GM19240 (cell line): ENCODE data around the gene TMEM59L.

Experiments
- DNase-seq: peaks from one replicate; pipeline ENCODE4 v3.0.0; 2011; ENCODE audit warnings: low spot score; ENCODE audit not compliant: insufficient read length

The TMEM59L gene

DNA sequence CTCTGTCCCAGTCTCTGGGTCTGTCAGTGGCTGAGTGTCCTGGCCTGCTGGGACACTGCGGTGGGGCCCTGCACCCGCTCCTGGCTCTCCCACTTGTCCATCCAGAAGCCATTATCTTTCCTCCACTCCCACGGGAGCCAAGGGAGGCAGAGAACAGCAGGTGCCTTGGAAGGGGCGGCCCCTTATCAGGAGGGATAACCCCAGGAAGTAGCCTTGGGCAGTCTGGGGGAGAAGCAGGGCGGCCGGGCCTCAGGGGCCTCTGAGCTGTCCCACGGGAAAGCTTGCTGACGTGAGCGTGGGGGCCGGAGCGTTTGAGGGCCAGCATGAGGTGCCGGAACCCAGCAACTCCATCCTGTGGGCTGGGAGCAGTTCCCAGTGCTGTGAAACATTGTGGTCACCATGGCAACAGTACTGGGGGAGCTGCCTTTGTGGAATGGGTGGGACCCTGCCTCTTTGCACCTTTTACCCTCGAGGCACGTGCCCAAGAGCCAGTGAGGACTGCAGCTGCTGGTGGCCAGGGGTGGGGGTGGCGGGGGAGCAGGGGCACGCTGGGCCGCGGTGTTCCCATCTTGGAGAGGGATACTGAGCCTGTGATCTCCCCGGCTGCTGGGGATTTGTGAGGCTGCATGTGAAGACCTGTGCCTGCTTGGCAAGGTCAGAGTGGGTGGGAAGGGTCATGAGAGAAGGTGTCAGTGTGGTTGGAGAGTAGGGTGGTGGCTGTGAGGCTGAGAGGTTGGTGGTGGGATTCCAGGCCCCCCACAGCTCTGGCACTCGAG lies 45.1 kb downstream of the TMEM59L start:
- no peak for DNase-seq

DNA sequence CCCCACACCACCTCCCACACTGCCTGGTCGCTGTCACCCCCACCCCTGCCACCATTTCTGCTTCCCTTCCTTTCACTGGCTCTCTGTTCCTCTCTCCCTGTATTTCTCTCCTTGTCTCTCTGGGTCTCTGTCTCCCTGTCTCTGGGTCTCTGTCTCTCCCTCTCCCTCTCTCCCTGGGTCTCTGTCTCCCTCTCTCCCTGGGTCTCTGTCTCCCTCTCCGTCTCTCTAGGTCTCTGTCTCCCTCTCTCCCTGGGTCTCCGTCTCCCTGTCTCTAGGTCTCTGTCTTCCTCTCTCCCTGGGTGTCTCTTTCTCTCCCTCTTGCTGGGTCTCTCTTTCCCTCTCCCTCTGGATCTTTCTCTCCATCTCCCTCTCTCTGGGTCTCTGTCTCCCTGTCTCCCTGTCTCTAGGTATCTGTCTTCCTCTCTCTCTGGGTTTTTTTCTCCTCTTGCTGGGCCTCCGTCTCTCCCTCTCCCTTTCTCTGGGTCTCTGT lies 45.7 kb downstream of the TMEM59L start:
- no peak for DNase-seq

DNA sequence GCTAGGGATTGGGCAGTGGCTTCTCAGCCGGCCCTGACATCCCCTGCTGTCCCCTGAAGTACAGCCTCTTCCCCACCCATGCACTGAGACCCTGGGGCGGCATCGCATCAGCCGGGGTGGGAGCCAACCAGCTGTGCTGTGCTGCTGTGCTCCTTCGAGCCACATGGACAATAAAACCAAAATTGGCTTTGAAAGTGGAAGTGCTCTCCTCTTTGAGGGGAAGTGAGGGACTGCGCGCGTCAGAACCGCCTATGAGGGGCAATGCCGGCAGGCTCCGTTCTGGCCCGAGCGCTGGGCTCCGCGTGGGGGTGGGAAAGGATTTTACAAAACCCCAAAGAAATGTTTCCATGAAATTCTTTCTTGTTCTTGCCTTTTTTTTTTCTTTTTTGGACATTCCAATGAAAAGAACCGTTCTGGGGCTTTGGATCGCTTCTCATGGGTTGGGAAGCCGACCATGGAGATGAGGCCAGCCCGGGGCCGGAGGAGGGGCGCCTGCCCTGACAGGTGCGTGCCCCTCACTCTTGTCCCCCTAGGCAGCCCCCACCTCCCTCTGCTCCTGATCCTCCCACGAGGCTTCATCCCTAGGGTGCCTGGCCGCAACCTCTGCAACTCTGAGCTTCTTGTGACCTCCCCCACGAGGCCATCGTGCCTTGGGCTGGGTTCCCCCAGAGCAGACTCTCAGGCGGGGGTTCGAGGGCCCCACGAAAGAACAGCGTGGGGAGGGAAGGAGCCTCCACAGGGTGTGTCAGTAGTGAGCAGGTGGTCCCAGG lies 46.8 kb downstream of the TMEM59L start:
- peak; percentile 47 for DNase-seq

DNA sequence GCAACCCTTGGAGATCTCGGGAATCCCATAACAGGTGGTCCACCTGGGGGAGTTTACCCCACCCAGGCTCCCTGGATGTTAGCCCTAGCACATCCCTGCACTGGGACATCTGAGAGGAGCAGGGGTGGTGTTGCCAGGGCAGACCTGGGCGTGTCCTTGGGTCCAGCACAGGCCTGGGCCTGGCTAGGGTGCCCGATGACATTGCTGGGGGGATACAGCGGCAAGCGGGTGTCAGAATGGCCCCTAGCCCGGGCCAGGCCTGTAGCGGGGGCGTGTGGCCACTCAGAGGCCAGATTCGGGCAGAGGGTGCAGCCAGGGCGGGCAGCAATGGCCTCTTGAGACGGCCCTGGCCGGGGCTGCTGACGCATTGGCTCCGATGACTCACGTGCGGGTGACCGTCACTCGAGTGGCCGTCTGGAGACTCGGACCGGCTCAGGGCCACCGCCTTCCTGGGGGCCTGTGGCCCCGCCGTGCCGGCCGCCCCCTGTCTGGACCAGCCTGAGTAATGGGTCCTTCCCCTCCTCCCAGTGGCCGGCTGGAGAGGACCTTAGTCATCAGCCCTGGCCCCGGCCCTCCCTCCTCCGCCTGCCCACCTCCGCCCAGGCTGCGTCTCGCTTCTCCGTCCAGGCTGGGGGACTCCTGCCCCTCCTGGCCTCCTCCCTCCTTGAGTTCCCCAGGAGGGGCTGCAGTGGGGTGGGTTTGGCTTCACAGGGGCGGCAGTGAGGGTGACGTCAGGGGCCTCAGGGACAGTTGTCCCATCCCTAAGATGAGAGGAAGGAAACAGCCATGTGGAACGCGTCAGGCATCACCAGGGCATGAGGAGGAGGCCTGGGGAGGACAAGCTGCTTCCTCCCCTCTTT lies 47.6 kb downstream of the TMEM59L start:
- DNase-seq = no peak

DNA sequence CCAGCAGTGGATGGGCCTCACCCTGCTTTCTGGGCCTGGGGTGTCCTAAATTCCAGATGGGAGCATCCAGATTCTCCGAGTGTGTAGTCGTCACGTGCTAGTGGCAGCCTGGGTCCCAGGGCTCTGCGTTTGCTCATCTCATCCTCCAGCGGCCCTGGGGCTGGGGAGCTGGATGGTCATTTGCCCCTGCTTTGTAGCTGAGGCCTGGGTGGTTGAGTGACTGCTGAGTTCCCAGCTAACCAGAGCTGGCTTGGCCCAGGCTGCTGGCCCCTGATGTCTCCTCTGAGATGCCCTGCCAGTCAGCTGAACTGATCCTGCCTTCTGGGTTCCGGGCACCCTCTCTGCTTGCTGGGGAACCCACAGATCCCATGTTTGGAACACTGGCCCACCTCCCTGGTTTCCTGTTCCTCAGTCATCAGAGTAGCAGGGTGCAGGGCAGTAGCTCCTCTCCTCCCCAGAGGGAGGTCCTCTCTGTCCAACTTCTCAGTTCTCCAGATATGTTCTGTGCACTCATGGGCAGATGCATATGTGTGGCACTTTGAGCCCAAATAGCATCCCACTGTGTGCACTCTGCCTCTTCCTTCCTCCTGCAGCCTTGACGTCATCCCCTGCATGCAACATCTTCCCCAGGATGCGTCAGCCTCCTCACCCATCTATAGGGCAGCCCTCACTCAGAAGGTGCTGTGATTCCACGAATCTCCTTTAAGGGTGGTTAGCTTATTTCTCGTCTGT lies 48.4 kb downstream of the TMEM59L start:
- no peak for DNase-seq

DNA sequence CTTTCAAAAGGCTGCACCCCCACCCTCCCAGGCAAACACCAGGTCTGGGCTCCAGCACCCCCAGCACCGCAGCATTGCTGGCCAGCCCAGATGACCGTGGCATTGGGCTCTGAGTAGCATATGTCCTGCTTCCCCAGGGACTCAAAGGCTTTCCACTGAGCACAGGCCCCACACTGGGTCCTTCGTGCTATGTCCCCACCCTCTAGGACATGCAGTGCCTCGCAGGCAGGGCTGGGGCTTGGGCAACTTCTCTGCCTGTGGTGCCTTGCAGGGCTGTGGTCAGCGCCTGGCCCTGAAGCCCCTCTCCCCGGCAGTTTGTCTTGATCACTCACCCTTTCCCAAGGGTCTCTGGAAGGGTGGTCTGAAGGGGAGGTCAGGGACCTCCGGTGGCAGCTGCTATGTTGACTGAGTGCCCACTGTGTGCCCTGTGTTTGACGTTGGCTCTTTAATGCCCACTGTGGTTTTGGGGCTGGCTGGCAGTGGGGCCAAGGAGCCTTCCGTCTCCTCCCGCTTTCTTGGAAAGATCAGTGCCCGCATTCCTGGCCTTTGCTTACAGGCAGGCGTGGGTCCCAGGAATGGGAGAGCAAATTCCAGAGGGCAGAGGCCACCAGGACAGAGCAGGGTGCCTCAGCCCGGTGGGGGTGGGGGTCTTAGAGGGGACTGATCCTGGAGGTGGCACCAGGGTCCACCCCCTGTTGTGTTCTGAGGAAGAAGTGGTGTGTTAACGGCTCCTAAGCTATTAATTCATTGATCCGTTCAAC lies 50.5 kb downstream of the TMEM59L start:
- no peak for DNase-seq

DNA sequence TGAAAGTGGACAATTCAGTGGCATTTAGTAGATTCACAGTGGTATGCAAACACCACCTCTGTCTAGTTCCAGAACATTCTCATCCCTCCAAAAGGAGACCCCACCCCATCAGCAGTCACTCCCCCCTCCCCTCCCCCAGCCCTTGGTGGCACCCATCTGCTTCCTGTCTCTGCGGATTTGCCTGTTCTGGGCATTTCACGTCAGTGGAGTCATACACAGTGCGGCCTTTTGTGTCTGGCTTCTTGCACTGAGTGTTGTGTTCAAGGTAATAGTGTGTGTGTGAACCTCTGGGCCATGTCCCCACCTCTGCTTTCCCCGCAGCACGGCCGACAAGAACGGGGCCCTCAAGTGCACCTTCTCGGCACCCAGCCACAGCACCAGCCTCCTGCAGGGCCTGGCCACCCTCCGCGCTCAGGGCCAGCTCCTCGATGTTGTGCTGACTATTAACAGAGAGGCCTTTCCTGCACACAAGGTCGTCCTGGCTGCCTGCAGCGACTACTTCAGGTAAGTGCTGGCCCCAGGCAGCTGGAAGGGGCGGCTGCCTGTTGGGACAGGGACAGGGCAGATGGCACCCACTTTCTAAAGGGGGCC lies 51.4 kb downstream of the TMEM59L start:
- no peak for DNase-seq

DNA sequence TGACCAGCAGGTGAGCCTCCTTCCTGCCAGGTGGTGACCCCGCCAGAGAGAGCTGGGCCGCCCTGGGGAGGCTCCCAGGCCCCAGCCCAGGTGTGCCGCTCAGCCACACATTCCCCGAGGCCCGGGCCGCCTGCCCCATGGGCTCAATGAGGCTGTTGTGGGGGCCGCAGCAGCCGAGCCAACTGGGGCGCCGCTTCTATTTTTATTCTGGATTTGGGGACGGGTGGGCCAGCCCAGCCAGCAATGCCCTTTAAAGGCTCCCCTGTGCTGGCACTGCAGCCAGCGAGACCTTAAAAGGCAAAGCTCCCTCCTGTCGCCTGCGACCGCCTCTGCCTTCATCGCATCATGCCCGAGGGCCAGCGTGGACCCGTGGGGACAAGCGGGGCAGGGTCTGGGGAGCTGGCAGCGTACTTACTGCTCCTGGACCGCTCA lies 53.1 kb downstream of the TMEM59L start:
- no peak for DNase-seq

DNA sequence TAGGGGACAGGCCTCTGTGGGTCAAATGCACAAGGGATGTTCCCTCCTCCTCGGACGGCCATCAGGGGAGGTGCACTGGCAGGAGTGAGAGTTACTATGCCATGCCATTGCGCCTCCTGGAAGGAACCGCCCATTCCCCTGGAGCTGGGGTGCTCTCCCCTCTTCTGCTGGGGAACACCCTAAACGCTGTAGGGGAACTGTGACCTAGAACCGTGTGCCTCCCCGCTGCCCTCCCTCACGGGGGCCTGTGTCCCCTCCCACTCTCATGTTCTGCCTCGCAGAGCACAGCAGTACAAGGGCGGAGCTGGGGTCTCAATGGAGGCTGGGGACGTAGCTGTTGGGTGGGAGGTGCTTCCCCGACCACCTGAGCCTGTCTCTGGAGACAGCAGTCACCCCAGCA lies 53.6 kb downstream of the TMEM59L start:
- no peak for DNase-seq

DNA sequence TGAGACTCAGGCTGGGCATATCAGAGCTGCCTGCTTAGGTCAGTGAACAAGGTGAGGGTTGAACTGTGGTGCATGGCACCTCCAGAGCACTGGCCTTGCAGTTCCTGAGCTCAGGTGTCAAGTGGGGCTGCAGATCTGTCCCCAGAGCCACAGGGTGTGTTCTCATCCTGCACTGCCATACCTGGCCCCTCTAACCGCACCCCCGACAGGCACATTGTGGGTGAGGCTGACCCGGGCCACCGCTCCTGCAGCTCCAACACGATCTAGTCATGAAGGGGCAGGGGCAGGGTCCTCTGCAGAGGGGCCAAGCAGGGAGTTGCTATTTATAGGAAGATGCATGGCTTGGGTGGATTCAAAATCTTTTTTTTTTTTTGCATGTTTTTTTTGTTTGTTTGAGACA lies 54.1 kb downstream of the TMEM59L start:
- no peak for DNase-seq

DNA sequence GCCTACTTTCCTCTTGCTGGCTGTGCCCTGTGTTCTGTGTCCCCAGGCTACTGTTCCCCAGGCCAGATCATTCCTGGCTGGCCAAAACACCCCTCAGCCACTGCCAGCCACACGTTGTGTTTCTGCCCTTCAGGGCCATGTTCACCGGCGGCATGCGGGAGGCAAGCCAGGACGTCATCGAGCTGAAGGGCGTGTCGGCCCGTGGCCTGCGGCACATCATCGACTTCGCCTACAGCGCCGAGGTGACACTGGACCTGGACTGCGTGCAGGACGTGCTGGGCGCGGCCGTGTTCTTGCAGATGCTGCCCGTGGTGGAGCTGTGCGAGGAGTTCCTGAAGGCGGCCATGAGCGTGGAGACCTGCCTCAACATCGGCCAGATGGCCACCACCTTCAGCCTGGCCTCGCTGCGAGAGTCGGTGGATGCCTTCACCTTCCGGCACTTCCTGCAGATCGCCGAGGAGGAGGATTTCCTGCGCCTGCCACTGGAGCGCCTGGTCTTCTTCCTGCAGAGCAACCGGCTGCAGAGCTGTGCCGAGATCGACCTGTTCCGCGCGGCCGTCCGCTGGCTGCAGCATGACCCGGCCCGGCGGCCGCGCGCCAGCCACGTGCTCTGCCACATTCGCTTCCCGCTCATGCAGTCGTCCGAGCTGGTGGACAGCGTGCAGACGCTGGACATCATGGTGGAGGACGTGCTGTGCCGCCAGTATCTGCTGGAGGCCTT lies 55.0 kb downstream of the TMEM59L start:
- DNase-seq = no peak

DNA sequence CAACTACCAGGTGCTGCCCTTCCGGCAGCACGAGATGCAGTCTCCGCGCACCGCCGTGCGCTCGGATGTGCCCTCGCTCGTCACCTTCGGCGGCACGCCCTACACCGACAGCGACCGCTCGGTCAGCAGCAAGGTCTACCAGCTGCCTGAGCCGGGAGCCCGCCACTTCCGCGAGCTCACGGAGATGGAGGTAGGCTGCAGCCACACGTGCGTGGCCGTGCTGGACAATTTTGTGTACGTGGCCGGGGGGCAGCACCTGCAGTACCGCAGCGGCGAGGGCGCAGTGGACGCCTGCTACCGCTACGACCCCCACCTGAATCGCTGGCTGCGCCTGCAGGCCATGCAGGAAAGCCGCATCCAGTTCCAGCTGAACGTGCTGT lies 55.6 kb downstream of the TMEM59L start:
- no peak for DNase-seq

DNA sequence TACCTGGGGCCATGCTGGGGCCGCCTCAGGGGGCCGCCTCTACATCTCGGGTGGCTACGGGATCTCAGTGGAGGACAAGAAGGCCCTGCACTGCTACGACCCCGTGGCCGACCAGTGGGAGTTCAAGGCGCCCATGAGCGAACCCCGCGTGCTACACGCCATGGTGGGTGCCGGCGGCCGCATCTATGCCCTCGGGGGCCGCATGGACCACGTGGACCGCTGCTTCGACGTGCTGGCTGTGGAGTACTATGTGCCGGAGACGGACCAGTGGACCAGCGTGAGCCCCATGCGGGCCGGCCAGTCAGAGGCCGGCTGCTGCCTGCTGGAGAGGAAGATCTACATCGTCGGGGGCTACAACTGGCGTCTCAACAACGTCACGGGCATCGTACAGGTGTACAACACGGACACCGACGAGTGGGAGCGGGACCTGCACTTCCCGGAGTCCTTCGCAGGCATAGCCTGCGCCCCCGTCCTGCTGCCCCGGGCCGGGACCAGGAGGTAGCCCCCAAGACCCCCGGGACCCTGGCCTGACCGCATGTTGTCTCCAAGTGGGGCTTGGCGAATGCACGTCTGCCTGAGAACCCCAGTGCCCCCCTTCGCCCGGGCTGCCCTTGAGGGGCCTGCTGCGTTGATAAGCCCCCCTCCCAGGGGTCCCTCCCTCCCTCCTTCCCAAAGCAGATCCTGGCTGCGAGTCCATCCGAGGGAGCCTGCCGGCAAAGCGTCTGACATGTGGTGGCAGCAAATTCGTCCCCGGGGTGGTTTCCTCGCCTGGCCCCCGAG lies 56.3 kb downstream of the TMEM59L start:
- no peak for DNase-seq

DNA sequence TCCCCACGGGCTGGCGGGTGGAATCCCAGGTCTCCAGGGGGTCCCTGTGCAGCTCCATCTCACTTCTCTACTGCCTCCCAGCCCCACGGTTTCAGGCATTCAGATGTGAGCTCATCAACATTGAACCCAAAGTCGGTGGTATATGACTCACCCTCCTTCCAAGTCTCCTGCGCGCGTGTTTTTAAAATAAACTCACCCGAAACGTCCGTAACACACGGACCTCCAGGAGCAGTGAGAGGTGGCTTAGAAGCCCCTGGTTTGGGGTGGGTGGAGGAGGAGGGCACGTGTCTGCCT lies 56.8 kb downstream of the TMEM59L start:
- no peak for DNase-seq

DNA sequence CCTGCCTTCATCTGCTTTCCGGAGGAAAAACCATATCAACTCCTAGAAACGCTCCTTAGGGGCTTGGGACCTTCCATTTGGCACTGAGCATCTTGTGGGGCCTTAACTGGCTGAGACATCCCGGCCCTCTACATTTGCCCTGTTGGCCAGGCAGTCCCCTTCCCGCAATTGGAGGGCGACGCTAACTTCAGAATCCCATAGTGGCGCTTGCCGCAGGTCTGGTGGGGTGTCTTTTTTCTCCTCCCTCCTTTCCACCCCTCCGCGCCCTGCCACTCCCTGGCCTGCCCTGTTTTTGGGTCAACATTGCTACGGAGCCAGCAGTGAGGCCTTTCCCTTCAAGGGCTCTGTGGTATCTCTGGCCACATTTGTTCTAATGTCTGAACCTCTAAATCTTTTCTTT lies 57.2 kb downstream of the TMEM59L start:
- no peak for DNase-seq

DNA sequence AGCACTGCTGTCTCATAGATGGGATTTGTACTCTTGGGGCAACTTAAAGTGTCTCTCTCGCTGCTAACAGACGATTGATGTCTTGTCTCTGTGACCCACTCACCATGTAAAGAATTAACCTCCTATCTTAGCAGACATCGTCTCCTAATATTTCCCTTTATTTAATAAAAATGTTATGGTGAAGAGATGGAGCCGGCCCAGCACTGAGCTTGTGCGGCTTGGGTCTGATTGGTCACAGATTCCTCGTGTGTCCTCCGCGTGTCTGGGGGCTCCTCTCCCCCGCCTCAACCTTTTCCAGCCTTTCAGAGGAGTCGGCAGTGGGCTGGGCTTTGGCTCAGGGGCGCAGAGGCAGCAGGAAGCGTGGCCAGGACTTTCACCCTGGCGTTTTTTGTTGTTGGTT lies 57.6 kb downstream of the TMEM59L start:
- DNase-seq = no peak
